UCSD-AML1 (cell line): ENCODE measurements around the gene NUCB1.

Experiments used
- DNase-seq: peaks from one replicate; lab custom pipeline; 2025; ENCODE audit not compliant: unreplicated experiment; lab: John Stamatoyannopoulos, UW

Gene NUCB1

DNA sequence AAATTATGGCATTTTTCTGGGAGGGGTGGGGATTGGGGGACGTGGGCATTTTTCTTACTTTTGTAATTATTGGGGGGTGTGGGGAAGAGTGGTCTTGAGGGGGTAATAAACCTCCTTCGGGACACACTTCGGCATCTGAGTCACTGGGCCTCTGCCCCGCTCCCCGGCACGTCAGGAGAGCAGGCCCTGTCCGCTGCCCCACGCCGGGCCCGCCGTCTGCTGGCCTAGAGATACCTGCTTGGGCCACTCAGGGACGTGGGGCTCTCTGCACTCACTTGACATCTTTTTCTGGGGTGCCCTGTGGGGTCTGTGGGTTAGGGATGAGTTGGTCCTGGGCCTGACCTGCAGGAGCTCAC is 61.5 kb downstream of the NUCB1 start:
- DNase-seq: no peak

DNA sequence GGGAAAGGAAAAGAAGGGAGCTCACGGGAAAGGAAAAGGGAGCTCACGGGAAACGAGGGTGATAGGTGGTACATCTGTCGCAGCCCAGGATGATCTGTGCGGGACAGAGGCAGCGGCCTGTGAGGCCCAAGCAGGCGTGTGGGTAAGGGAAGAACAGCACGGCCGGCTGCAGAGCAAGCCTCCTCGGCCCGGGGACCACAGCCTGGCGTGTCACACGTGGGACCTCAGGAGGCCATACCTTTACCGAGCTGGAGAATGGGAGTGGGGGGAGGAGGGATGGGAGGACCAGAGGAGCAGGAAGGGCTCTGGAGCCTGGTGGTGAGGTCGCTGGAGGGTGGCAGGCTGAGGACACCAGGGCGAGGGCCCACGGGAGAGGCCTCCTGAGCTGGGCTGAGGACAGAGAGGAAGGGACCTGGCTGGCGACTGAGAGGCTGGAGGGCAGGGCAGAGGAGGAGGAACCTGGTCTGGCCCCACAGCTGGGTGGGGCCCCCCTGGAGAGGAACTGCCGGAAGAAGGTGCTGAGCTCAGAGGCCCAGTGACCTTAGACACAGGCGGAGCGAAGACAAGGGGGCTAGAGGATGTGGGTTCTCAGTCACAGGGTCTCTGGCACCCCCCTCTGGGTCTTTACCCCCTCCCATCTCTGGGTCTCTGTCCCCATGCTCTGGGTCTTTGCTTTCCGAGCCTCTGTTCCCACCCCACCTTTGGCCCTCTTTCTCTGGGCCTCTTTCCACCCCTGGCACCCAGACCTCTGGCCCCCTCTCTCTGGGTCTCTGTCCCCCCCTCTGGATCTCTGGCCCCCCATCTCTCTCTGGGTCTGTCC is 62.1 kb downstream of the NUCB1 start:
- peak; percentile 78 for DNase-seq

DNA sequence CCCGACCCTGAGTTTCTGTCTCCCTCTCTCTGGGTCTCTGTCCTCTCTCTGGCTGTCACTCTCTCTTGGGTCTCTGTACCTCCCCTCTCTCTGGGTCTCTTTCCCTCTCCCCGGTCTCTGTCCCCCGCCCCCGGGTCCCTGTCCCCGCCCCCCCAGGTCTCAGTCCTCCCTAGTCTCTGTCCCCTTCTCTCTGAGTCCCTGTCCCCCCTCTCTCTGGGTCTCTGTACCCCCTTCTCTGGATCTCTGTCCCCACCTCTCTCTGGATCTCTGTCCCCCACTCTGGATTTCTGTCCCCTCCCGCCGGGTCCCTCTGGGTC is 62.7 kb downstream of the NUCB1 start:
- DNase-seq: no peak

DNA sequence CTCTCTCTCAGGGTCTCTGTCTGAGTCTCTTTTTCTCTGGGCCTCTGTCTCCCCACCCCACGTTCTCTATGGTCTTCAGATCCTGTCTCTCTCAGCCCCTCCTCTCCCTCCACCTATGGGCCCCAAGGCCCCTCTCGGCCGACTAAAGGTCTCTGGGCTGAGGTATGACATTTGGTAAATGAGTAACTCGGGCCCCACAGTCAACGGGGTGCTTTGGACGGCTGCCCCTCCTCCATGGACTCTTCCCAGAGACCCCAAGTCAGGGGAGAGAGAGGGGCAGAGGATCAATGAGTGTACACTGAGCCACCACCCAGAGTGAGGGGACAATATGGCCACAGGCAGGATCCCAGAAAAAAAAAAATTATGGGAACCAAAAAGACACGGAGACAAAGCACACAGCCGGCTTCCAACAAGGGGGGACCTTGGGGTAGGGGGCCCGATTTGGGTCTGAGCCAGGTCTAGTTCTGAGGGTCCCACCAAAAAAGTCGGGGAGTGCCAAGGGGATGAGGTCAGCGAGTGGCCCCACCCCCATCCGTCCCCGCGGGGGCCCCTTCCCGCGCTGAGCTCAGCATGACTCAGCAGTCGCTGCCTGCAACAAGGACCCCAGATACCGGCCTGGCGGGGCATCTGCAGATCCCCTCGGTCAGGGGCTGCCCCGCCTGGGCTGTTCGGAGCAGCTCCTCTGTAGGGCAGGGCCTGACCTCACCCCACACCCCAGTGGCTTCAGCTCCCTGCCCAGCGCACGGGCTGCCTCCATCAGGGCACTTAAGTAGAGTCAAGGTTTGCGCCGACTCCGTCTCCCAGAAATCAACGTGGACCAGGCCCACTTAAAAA is 63.5 kb downstream of the NUCB1 start:
- peak; percentile 72 for DNase-seq

DNA sequence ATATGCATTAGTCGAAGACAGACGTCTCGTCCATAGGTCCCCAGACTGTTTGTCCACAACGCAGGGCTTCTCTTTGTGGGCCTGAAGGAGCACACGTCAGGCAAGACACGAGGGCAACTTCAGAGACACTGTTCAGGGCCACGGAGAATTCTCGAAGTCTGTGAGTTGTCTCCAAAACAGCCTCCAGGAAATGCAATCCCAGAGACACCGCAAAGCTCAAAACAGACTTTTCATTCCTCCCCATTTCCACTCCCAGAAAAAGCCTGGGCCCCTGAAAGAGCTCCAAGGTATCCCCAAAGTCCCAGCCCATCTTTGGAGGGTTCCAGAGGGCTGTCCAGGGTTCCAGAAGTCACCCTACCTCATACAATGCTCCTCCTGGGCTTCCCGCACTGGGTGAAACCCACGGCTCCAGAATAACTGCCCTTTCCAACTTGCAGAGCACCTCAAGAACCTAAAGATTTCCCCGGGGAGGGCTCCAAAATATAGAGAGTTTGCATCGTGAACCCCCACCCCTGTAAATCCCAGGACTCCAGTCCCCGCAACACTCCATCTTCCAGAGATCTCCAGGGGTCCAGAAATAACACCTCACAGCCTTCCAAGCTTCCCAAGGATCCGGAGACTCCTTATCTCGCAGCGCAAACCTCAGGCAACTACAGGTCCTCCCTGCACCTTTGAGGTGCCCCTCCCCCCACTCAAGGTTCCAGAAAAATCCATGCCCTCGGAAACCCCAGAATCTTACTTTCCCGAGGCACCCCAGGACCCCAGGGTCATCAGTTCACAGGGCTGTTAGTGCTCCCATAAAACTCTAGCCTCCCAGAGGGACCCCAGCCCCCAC is 64.3 kb downstream of the NUCB1 start:
- no peak for DNase-seq

DNA sequence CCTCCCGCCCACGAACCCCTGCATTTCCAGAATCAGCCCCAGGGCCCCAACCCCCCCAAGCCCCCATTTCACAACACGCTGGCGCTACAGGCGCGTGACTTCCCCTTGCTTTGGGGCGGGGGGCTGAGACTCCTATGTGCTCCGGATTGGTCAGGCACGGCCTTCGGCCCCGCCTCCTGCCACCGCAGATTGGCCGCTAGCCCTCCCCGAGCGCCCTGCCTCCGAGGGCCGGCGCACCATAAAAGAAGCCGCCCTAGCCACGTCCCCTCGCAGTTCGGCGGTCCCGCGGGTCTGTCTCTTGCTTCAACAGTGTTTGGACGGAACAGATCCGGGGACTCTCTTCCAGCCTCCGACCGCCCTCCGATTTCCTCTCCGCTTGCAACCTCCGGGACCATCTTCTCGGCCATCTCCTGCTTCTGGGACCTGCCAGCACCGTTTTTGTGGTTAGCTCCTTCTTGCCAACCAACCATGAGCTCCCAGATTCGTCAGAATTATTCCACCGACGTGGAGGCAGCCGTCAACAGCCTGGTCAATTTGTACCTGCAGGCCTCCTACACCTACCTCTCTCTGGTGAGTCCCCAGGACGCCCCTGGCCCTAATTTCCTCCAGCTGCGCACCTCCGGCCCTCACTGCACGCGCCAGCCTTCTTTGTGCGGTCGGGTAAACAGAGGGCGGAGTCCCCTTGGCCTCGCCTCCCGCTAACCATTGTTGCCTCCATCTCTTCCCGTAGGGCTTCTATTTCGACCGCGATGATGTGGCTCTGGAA is 65.1 kb downstream of the NUCB1 start, which contains the start of gene FTL:
TSS of gene FTL (plus strand) at position 270 of the 766 bp plus-strand sequence. CDS start at position 469, 199 bp downstream.
- peak; percentile 97 for DNase-seq

DNA sequence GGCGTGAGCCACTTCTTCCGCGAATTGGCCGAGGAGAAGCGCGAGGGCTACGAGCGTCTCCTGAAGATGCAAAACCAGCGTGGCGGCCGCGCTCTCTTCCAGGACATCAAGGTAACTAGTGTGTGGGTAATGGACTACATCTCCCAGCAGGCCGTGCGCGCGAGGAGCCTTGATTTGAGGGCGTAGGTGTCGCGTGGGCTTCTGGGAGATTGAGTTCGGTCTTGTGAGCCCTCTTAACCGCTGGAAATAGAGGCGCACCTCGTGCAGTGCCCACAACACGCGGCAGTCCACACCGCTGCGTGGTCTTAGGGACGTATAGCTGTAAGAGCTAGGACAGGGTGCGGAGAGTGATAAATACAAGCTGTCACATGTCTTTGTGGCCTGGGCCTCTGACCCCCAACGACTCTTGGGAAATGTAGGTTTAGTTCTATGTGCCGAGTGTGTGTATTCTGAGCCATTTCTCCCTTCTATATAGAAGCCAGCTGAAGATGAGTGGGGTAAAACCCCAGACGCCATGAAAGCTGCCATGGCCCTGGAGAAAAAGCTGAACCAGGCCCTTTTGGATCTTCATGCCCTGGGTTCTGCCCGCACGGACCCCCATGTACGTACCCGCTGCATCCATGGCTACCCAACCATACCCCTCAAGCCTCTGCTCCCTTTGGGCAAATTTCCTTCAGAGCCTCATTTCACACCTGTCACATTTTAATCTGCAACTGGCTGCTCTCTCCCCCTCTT is 65.9 kb downstream of the NUCB1 start:
- peak; percentile 82 for DNase-seq

DNA sequence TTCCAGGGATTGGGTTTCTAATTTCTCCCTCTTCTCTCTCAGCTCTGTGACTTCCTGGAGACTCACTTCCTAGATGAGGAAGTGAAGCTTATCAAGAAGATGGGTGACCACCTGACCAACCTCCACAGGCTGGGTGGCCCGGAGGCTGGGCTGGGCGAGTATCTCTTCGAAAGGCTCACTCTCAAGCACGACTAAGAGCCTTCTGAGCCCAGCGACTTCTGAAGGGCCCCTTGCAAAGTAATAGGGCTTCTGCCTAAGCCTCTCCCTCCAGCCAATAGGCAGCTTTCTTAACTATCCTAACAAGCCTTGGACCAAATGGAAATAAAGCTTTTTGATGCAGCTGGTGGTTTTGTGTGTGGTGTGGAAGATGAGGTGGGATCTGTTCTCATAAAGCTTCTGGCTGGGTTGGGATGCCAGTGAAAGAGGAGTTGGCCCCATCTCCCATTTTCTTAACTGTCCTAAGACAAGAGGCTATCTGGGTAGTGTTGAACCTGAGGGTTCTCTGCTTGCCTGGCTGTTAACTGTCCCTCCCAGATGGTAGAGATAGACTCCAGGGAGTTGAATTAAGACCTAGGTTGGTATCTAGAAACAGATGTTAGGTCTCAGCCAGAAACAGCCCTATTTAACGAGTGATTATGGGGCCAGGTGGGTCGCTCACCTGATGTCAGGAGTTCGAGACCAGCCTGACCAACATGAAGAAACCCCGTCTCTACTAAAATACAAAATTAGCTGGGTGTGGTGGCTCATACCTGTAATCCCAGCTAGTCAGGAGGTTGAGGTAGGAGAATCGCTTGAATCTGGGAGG is 66.6 kb downstream of the NUCB1 start:
- DNase-seq: peak; percentile 22

DNA sequence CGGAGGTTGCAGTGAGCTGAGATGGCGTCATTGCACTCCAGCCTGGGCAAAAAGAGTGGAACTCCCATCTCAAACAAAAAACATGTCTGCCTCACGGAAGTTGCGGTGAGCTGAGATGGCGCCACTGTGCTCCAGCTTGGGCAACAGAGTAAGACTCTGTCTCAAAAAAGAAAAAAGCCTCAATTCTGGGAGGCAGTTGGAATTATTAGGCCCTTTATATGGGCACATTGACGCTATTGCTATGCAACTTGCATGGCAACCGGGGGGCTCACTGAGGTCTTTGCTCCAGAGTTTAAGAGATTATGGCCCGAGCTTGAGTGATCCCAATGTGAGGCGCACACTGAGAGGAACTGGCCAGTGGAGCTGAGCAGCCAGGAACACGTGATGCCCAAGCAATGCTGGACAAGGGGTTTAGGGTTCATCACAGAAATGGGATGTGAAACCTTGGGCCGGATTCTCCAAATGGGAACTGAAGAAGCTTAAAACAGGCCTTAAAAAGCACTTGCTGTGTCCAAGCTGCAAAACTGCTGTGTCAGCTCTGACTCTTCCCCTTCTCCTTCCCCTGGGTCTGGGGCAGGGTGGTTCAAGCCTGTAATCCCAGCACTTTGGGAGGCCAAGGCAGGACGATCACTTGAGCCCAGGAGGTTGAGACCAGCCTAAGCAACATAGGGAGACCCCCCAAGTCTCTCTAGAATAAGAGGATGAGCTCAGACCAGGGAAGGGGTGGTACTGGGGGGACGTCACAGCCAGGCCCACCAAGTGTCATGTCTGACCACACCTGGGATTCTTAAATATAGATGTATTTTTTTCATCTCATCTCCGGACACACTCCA is 67.5 kb downstream of the NUCB1 start:
- peak; percentile 40 for DNase-seq

DNA sequence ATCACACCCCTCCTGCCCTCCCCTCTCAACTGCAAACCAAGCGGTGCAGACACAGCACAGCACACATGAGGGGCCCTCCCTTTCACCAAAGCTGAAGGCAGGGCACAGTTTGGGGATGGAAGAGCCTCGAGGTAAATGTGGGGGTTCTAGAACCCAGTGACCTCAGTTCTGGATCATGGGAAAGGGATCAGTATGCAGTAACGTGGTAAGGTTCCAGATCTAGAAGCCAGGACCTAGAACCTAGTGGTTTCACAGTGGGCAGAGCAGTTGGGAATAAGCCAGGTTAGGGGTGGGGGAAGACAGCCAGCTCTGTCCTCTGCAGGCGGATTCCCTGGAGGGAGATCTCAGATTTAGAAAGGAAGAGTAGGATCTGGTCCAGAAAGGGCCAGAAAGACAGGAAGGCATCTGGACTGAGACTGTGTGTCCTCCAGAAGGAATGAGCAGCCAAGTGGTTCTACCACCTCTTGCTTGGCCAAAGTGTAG is 68.1 kb downstream of the NUCB1 start:
- DNase-seq: no peak

DNA sequence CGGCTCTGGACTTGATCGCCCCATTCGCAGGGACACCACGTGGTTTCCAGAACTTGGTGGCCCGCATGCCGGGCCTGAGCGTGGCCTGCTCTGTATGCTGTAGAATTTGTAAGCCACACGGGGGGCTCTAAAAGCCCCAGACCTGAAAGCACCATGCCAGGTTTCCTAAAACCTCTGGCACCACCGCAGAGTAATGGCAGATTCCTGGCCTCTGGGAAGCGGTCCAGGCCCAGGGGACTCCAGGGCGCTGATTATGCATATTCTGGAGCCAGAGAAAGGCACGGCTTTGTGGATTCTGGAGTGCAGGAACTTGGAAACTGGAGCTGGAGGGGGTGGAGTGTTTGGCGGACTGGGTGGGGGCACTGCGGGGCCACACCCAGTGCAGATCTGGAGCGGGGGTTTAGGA is 68.7 kb downstream of the NUCB1 start:
- no peak for DNase-seq

DNA sequence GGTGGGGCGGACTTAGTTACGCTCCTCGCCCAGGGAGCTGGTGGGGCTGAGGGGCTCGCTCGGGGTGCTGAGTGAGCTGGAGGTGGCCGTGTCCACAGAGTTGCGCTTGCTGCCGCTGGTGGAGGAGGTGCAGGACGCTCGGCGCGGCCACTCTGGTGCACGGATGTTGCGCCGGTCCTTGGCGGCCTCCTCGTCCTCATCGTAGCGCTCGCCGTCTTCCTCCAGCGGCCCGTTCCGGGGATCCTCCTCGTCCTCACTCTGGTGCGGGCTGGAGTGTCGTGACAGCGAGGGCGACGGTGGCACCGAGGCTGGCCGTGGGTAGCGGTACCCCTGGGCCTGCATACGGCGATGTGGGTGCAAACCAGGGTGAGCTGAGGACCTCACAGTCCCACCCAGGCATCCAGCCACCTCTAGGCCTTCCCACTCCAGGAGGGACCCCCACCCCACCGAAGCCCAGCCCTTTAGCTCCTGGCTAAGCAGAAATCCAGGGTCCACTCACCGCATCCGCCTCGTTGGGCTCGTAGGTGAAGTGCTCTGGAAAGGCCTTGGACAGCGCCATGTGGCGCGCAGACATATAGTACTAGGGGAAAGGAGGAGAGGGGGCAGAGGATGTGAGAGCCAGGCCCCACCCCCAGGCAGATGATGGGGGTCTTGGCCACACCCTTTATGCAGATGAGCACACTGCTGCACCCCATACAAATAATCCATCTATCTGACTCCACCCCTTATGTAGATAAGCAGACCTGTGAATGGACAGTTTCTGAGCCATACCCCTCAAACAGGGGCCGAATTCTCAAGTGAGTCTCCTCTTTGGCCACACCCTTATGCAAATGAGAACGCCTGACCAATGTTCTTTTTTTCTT is 69.4 kb downstream of the NUCB1 start:
- peak; percentile 14 for DNase-seq

DNA sequence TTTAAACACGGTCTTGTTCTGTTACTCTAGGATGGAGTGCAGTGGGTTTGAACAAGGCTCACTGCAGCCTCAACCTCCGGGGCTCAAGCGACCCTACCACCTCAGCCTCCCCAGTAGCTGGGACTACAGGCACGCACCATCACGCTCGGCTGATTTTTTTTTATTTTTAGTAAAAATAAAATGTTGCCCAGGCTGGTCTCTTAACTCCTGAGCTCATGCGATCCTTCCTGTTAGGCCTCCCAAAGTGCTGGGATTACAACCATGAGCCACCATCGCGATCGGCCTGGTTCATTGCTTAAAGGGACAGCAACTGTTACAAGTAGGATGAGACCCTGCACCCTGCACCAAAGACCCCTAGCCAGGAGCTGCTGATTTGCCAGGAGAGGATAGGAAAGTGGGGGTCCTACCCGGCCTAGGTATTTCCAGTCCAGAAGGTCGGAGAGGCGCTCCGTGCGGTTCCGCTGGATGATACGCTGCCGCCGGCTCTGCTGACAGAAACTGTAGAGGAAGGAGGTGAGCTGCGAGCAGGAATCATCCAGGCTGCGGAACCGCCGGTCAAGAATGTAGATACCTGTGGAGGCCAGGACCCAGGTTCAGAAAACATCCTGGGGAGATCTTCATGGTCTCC is 70.1 kb downstream of the NUCB1 start:
- no peak for DNase-seq

DNA sequence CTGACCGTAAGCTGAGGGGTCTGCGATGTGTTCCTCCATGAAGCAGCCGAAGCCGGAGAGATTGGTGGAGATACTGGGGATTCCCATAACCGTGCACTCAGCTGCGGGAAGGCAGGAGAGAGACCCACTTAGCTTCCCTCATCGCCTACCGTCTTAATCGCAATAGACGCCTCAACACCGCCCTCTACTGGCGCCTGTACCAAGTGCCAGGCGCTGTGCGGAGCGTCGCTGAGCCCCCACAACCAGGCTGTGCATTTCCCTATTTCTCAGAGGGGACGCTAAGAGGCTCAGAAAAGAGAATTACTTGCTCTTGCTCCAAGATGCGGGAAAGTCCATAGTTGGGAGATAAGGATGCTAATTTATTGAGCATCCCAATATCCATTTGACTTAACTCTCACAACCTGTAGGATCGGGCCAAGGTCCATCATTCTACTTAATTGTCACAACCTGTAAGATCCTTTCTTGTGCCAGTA is 70.8 kb downstream of the NUCB1 start:
- peak; percentile 82 for DNase-seq
